HG03139 (cell line): ENCODE measurements around the gene GASK1A.

Source experiments
- ATAC-seq: cut with Tn5 transposase; IDR thresholded peaks from one replicate; pipeline ENCODE4 v1.9.1; 2021; ENCODE audit not compliant: unreplicated experiment

GASK1A gene

DNA sequence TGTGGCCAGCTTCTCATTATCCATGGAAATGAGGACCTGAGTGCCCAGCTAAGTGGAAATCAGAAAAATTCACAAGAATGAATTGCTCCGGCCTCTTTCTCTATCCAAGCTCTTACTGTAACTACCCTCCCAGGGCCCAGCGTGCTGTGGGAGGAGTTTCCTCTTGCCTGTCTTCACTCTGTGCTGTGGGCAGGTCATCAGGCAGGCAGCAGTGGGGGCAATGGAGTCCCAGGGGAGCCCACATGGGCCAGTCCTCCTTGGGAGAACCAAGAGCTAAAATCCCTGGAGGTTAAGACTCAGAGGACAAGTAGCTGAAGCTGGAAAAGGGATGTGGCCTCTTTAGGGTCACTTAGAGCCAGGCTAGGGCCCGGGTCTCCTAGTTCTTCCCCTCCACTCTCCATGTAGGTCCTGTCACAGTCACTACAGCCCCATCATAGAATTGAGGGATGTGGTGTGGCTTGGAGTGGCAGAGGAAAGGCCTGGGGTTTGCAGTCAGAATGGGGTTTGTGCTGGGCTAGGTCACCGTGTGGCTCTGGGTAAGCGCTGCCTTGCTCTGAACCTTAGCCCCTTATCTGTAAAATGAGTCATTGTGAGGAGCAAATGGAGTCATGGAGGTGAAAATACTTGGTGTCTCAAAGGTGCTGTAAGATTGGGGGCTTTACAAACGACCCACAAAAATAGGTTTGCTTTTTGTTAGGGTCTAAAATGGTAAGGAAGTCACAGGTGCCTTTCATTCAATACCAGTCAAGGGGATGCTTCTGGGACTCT lies 3.7 kb downstream of the GASK1A start:
- no peak for ATAC-seq

DNA sequence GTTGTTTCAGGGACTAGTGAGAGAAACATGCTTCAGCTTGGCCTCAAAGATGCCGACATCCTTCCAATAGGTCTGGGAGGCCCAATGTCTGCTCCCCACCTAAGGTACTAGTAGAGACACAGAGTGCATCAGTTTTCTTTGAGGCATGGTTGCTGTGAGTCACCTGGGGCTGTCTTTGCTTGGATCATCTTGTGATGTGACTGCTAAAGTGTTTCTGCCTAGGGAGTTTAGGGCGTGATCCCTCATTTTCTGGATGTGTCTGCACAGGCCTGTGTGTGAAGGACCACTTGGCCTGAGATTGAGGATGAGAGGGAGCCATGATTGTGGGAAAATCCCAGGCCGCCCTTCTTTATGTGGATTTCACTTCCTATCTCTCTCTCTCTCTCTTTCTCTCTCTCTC lies 4.8 kb downstream of the GASK1A start:
- no peak for ATAC-seq

DNA sequence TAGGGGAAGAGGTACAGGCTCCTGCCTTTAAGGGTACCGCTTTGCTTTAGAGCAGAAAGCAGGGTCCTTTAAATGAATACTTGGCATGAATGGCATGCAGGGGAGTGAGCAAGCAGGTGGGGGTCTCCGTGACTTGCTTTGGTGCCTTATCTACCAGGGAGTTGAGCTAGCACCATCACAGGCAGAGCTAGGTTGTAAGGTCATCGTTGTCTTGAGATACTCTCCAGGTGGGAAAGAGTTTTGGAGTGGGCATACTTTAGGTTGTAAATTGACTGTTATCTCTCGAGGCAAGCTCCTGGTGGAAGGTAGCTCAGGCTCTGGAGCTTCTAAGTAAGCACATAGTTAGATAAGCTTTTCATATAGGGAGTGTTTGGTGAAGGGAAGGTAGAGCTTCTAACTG lies 5.6 kb downstream of the GASK1A start:
- ATAC-seq = no peak

DNA sequence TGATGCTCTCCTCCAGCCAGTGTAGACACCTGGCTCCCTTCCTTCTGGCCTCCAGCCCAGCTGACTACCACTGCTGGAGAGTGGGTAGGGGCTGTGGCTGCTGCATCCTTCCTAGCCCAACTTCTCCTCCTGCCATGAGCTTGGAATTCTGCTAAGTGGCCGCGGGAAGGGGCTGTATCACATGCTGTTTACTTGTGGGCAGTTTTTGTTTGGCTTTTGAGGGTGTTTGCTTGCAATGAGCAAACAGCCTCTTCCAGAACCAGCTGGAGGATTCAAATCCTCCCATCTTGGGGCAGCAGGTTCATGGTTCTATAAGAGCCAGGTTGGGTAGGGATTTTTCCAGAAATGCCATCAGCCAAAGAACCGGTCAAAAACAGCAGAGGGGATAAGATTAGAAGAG lies 9.0 kb downstream of the GASK1A start:
- no peak for ATAC-seq

DNA sequence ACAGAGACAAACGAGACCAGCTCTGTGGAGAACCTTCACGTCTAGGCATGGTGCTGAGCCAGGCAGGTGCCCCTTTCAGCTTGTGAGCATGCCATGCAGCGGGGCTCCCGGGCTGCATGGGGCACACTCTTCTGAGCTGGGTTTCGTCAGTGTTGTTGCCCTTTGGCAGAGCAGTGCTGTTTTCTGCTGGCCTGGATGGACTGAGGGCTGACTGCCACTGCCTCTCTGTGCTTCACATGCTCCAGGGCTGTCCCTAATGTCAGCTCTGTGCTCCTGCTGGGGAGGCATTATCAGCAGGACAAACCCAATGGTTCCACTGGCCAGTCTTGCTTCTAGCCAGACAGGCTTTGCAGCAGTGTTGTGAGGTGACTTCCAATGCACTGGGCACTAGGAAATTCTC lies 9.5 kb downstream of the GASK1A start:
- ATAC-seq = no peak

DNA sequence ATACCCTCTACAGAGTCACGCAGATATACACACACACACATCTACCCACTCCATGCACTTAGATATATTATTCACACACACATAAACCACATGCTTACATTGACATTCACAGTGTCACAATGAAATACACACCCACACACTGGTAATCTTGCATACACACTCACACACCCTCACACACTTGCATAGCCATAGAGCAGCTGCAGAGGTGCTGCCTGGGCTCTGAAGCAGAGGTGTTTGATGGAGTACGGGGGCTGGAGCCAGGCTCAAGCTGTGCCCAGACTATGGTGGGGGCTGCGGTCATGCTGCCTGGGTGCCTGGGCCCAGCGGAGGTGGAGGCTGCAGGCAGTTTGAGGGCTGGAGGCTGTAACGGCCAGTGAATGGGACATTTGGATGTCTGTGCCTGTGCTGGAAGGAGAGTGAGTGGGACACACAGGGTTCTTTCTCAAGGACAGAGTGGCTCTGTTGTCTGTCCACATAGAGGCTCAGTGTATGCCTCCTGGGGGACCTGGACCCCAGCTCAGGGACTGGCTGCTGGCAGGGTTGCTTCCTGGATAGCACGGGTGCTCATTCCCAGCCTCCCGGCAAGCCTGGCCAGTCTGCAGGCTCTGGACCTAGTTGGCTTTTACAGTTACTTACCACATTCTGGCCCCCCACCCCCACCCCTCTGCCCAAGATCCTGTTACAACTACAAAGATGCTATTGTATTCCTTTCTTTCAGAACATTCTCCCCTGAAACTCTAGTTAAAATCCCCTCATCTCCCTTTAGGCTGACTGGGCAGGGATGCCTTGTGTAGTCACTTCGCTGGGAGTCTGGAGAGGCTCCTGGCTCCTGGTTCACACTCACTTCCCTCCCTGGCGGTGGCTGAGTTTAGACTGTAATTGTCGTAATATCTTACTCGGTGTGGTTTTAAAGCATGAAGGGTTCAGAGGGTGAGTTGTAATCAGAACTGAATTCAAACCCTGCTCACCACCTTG lies 12.5 kb downstream of the GASK1A start:
- ATAC-seq = no peak

DNA sequence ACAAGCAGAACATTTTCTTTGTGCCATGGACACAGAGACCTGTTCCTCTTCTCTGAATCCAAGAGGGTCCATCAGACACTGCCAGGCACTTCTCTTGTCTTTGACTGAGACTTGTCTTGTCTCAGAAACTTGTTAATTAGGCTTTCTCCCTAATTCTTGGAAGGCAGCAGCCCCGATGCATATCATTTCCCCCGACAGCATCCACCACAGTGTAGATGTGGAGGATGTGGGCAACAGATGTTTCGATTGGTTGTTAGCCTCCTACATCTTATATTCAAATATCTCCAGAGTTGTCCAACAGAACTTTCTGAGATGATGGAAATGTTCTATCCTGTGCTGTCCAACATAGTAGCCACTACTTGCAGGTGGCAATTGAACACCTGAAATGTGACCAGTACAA lies 15.5 kb downstream of the GASK1A start:
- ATAC-seq = no peak

DNA sequence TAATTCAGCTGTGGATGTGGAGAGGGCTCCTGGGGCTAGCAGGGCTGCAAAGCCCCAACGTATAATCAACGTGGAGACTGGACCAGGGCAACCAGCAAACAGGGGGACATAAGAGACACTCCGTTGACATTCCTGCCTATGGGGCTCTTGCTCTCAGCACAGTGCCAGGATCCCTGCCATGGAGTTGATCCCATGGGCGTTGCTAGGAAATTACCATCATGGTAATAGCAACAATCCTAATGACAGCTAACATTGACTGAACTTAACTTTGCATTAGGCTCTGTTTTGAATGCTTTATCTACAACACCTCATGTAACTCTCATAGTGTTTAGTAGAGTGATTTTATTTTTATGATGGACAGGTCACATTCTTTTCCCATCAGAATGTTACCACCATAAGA lies 16.9 kb downstream of the GASK1A start:
- ATAC-seq = no peak

DNA sequence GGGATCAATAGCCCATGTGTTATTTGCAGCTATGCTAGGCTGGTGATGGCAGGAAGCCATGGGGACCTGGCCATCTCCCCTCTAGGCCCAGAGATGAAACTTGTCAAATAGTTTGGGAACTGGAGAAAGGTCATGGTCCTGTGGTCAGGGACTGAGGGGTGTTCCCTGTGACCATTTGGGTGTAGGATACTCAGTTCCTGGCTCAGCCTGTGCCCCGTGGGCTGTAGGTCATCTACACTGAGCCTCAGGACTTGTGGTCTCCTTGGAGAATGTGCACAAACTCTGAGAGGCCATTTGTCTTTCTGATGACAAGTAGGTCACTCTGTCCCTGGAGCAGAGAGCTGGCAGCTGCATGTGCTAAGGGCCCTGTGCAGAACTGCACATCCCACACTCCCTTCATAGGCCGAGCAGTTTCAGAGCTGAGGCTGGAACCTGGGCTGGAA lies 17.5 kb downstream of the GASK1A start:
- no peak for ATAC-seq

DNA sequence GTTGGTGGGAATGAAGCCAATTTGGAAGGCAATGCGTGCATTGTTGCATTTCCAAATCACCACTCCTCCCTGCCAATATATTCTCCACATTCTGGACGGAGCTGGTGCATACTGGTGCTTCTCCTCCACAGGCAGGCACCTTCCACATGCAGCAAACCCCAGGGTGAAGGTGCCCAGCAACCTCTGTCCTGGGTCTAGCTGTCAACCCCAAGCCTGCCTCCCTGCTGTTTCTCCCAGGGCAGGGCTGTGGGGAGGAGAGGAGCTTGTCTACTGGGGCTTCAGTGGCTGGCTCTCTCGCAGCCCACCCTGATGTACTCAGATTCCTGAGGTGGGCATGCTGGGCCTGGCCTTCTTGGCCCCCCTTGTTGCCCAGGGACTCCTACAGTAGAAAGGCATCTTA lies 20.1 kb downstream of the GASK1A start:
- ATAC-seq = no peak

DNA sequence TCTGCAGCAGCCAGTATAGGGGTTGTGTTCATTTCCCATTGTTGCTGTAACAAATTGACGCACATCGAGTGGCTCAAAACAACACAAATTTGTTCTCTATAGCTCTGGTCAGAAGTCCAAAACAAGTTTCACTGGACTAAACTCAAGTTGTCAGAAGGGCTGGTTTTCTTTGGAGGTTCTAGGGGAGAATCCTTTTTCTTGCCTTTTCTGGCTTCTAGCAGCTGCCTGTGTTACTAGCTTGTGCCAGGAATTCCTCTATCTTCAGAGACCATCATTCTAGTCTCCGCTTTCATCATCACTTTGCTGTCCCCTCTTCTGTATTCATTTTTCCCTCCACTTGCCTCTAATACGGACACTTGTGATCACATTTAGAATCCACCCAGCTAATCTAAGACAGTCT lies 20.5 kb downstream of the GASK1A start:
- ATAC-seq = no peak

DNA sequence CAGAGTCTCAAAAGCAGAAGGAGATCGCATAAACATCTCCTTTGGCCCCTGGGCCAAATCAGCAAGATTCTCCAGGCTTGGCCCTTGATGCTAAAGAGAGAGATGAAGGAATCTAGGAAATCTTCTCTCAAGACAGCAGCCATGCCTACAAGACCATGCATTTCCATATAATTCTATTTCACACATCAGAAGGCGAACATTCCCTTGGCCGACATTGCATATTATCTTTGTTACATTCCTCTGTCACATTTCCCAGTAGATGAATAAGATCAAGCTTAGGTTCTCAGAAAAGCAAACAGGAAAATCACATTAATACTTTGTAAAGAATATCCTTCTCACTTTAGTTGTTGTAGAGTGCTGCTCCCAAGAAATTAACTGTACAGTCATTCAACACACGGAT lies 21.3 kb downstream of the GASK1A start:
- no peak for ATAC-seq

DNA sequence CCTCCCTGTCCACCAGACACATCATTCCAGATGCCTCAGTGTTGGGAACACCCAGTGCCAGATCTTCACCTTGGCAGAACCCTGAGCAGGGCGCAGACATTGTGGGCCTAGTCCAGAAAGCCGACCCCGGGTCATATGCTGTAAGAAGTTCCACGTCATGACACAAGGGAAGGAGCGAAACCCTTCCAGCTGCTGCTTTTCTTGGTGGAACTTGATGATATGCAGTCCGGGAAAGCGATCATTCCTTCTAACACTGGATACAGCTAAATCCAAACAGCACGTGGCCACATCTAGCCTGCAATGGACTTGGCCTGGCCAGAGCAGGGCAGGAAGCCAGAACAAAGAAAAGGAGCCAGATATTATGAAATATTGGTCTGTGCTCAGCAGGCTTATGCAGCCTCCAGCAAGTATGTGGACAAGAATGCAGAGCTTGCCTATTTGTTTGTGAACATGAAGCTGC lies 22.0 kb downstream of the GASK1A start:
- no peak for ATAC-seq

DNA sequence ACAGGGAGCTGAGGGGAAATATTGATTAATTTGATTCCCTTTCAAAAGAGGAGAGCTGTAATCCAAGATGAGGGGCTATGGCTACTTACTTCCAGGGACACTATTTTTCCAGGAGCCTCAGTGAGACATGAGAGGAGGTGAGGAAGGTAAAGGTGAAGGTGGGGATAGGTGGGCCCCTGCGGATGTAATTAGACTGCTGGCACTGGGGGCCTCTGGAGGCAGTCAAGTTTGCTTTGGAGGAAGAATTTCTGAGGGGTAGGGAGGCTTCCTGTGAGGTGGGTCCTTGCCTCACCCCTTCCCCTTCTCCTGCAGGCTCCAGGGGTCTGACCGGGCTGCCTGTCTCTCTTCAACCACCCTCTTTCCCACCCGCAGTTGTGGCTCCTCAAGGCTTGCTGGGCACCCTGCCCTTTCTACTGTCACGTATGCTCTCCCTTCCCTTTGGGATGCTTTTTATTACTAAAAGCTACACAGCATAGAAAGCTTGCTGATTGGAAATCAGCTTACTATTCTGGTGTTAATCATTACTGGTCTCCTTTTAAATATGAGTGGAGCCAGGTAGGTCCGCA lies 22.5 kb downstream of the GASK1A start:
- no peak for ATAC-seq

DNA sequence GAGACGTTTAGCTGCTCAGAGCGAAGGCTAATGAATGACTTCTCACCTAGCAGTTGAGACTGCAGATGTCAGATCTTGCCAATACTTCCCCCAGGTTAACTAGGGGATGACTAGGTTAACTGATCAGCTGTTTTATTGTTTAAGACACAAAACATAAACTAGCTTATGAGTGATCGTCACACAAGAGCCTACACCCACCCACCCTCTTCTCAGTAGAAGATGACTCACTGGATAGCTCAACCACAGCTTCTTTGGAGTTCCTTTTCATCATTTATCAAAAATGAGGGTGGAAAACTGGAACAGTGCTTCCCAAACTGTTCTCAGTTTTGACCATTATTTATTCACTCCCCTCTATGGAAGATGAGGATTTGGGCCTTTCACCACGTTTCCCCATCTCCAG lies 25.2 kb downstream of the GASK1A start:
- no peak for ATAC-seq

DNA sequence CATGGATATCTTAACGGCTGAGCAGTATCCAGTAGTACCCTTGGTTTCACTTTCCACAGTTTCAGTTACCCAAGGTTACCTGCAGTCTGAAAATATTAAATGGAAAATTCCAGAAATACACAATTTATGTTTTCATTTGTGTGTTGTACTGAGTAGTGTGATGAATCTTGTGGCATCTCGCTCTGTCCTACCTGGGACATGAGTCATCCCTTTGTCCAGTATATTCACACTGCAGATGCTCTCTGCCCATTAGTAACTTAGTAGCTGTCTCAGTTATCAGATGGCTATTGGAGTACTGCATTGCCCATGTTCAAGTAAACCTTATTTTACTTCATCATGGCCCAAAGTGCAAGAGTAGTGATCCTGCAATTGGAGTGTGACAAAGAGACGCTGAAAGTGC lies 26.1 kb downstream of the GASK1A start:
- no peak for ATAC-seq

DNA sequence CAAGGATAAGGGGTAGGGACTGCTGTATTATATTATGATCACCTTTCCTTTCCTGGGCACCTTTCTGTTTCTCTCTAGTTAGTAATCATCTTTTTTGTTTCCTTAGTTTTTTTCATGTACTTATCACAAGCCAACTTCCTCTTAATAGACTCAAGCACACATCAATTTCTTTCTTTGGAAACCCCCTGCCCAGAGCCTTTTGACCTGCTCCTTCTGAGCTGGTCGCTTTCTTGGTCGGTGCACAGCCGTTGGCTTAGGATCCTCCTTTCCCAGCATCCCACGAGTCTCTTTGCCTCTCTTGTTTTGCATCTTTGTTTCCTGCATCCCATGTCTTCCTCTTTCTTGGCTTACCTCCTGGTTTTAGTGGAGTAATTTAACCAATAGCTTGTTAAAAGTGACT lies 26.9 kb downstream of the GASK1A start:
- ATAC-seq = no peak

DNA sequence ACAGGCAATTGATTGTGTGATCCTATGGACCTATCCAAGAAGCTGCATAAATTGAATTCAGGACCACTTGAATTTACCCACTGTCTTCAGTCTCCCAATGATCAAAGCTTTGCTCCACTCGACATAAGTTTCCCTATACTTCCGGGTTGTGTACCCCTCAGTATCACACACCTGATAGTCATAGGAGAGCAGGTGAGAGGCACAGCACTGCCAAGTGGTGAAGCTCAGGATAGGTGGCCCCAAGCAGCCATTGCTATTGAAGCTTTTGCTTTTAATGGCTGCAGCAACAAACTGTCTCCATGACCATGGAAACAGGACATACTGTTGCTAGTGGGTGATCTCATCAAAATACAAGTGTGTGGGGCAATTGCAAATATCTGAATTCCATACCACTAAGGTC lies 27.7 kb downstream of the GASK1A start:
- ATAC-seq = no peak

DNA sequence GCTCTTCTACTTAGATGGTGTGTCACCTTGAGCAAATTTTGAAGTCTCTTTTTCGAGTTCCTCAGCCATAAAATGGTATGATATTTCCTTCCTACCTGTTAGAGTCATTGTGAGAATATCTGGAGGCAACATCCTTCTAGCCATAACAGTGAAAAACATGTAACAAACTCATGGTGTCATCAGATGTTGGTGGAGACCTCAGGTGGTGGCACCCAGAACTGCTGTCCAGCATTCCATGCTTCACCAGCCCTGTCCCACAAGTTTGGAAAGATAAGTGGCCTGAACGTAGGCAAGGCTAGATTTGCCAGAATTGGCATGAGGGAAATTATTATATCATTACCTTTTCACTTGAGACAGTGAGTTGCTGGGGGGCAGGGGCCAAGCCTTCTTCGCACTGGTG lies 30.4 kb downstream of the GASK1A start:
- no peak for ATAC-seq

DNA sequence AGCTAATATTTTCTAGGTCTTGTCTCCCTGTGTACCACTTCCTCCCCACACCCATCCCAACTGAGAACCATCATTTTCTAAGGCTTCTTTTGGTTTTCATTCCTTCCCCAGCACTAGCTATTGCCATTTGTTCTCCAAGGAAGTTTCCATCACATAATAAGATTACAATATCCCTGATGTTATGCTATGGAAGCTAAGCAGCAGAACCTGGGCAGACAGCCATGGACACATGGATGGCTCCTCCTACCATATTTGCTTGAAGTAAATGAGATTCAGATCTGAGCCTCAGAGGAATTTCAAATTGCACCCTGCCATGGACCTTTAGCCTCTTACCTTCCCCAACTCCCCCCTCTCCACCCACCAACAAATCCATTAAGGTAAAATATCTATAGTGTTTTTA lies 31.5 kb downstream of the GASK1A start:
- ATAC-seq = no peak

DNA sequence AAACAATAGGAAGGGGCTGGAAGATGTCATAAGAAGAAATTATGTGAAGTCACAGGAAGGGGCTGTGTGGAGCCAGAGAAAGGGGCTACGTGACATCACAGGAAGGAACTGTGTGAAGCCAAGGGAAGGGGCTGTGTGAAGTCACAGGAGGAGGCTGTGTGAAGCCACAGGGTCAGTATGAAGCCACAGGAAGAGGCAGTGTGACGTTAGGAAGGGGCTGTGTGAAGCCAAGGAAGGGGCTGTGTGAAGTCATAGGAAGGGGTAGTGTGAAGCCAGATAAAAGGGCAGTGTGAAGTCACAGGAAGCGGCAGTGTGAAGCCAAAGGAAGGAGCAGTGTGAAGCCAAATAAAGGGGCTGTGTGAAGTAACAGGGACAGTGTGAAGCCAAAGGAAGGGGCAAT lies 32.5 kb downstream of the GASK1A start:
- ATAC-seq = no peak

DNA sequence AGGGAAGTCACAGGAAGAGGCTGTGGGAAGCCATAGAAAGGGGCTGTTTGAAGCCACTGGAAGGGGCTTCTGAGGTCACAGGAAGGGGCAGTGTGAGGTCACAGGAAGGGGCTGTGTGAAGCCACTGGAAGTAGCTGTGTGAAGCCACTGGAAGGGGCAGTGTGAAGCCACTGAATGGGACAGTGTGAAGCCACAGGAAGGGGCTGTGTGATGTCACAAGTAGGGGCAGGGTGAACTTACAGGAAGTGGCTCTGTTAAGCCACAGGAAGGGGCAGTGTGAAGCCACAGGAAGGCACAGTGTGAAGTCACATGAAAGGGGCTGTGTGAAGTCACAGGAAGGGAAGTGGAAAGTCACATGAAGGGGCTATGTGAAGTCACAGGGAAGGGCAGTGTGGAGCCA lies 33.1 kb downstream of the GASK1A start:
- no peak for ATAC-seq
